Measurements from ENCODE around the gene SEC16A. TPM values are rescaled to one million over a fixed set of nuclear protein-coding genes. Genes with fewer than 3 reads are reported as not detected.
"Not testable (repeated sequence)": the region's sequence is repeated elsewhere in the genome, so short reads cannot be mapped to it uniquely, and the experiment has no call there.

Gene SEC16A
- total RNA-seq, 1 donor from 2014 or later: 10.6 TPM

- no peak for DNase-seq
These were observed 44.0 kb downstream of the SEC16A start for GRCh38 chr9:136438548-136439480.

- DNase-seq: no peak
These were observed 44.8 kb downstream of the SEC16A start for GRCh38 chr9:136437839-136438547.

- DNase-seq: no peak
These were observed 45.4 kb downstream of the SEC16A start for GRCh38 chr9:136437430-136437829.

GRCh38 chr9:136436055-136436634 lies 46.7 kb downstream of the SEC16A start:
- no peak for DNase-seq

GRCh38 chr9:136434580-136435169 lies 48.2 kb downstream of the SEC16A start:
- DNase-seq: no peak

GRCh38 chr9:136433849-136434579 lies 48.8 kb downstream of the SEC16A start:
- no peak for DNase-seq

GRCh38 chr9:136433043-136433715 lies 49.7 kb downstream of the SEC16A start:
- no peak for DNase-seq

GRCh38 chr9:136432591-136432990 lies 50.2 kb downstream of the SEC16A start:
- DNase-seq: no peak

GRCh38 chr9:136431782-136432350 lies 51.0 kb downstream of the SEC16A start:
- DNase-seq: no peak

GRCh38 chr9:136430588-136431234 lies 52.1 kb downstream of the SEC16A start:
- no peak for DNase-seq

- no peak for DNase-seq
These were observed 53.0 kb downstream of the SEC16A start for GRCh38 chr9:136429683-136430491.

- no peak for DNase-seq
These were observed 53.7 kb downstream of the SEC16A start for GRCh38 chr9:136429075-136429628.

- no peak for DNase-seq
These were observed 56.1 kb downstream of the SEC16A start for GRCh38 chr9:136426787-136427186.

- not testable (repeated sequence) for DNase-seq
These were observed 57.5 kb downstream of the SEC16A start for GRCh38 chr9:136425367-136425766.

GRCh38 chr9:136424750-136425362 lies 58.0 kb downstream of the SEC16A start:
- no peak for DNase-seq

GRCh38 chr9:136423432-136424146 lies 59.3 kb downstream of the SEC16A start:
- DNase-seq: no peak

GRCh38 chr9:136422876-136423275 lies 60.0 kb downstream of the SEC16A start:
- no peak for DNase-seq

- no peak for DNase-seq
These were observed 61.0 kb downstream of the SEC16A start for GRCh38 chr9:136421791-136422190.
